ENCODE results near the gene OR8A1. TPM values are rescaled to one million over a fixed set of nuclear protein-coding genes. Genes with fewer than 3 reads are reported as not detected.
"Not testable (repeated sequence)": the region's sequence is repeated elsewhere in the genome, so short reads cannot be mapped to it uniquely, and the experiment has no call there.

Gene OR8A1
- total and polyA plus RNA-seq, 8 donors = not detected

- H3K4me3 ChIP-seq = no peak overlapping the region
- intact Hi-C loops (cut with DNase I; ENCODE audit: low total_unique reads) = no loop called here
- no peak overlapping the region for H3K27ac ChIP-seq
- no peaks in the 10 kb centered on the region for H3K36me3 ChIP-seq
- TF ChIP-seq CTCF (IDR thresholded peaks at IDR 0.05) (no peak), EP300 (IDR thresholded peaks at IDR 0.05) (no peak), POLR2AphosphoS5 (IDR thresholded peaks at IDR 0.05) (no peak), POLR2A (IDR thresholded peaks at IDR 0.05) (no peak)
- 71 to 87% (median 81%) methylated on average over 3 of the region's 3 CpGs for WGBS, 5 donors
- no peaks in the 10 kb centered on the region for H3K9me3 ChIP-seq
- H3K27me3 ChIP-seq = peaks cover 0 to 3% (median 0%) of the 10 kb centered on the region in 3 donors
- no peak for DNase-seq
- H3K4me1 ChIP-seq = no peaks in the 10 kb centered on the region
These were observed 32.4 kb downstream of the OR8A1 start for GRCh38 chr11:124602193-124602592.

DNA sequence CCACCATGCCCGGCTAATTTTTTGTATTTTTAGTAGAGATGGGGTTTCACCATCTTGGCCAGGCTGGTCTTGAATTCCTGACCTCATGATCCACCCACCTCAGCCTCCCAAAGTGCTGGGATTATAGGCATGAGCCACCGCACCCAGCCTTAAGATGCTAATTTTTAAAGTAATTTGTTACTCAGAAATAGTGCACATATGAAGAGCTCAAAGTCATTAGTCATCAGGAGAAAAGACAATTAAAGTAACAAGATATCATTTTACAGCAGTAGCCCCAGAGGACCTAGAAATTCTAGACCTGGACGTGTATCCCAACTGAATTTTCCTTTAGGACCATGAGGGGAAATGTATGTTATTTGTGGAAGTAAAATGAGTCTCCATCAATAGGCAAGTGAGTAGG is 32.9 kb downstream of the OR8A1 start:
- intact Hi-C loops (cut with DNase I; ENCODE audit: low total_unique reads); H3K9me3 ChIP-seq; H3K27ac ChIP-seq; DNase-seq; H3K36me3 ChIP-seq; H3K4me1 ChIP-seq; H3K27me3 ChIP-seq; H3K4me3 ChIP-seq: not testable (repeated sequence)
- WGBS, 5 donors = 60 to 79% (median 75%) methylated on average over 3 of the region's 3 CpGs

- Histone ChIP-seq H3K4me1 (no peaks in the 10 kb centered on the region), H3K4me3 (no peak overlapping the region), H3K27ac (no peak overlapping the region), H3K36me3 (no peaks in the 10 kb centered on the region), H3K9me3 (no peaks in the 10 kb centered on the region), H3K27me3 (no peaks in the 10 kb centered on the region)
- intact Hi-C loops (cut with DNase I; ENCODE audit: low total_unique reads) = no loop called here
- peak in 1 of 2 donors; percentile 17 for DNase-seq
- TF ChIP-seq CTCF (IDR thresholded peaks at IDR 0.05) (no peak), EP300 (IDR thresholded peaks at IDR 0.05) (no peak), POLR2AphosphoS5 (IDR thresholded peaks at IDR 0.05) (no peak), POLR2A (IDR thresholded peaks at IDR 0.05) (no peak)
- WGBS, 5 donors = 79 to 87% (median 85%) methylated on average over 3 of the region's 3 CpGs
These were observed 35.9 kb downstream of the OR8A1 start for GRCh38 chr11:124605719-124606118.

- intact Hi-C loops (cut with DNase I; ENCODE audit: low total_unique reads) = no loop called here
These were observed 38.4 kb downstream of the OR8A1 start for GRCh38 chr11:124608147-124608546.

More at GRCh38 chr11:124608147-124608546, 38.4 kb downstream of the OR8A1 start:
- DNase-seq = peak in 1 of 2 donors; percentile 18
- Histone ChIP-seq H3K4me1 (no peaks in the 10 kb centered on the region), H3K9me3 (no peaks in the 10 kb centered on the region), H3K36me3 (no peaks in the 10 kb centered on the region), H3K27ac (no peak overlapping the region), H3K27me3 (peaks cover 0 to 8% (median 0%) of the 10 kb centered on the region in 3 donors), H3K4me3 (no peak overlapping the region)
- no peak for TF ChIP-seq POLR2A (IDR thresholded peaks at IDR 0.05)
- TF ChIP-seq EP300 (IDR thresholded peaks at IDR 0.05) = no peak
- TF ChIP-seq CTCF (IDR thresholded peaks at IDR 0.05) = no peak
- TF ChIP-seq POLR2AphosphoS5 (IDR thresholded peaks at IDR 0.05) = no peak

All from stomach (tissue), 9 donors.